ENCODE data around the gene TBCB. TPM values are rescaled to one million over a fixed set of nuclear protein-coding genes. Genes with fewer than 3 reads are reported as not detected.

Gene TBCB
- total RNA-seq, 1 donor from 2014 or later = 138 TPM

DNA sequence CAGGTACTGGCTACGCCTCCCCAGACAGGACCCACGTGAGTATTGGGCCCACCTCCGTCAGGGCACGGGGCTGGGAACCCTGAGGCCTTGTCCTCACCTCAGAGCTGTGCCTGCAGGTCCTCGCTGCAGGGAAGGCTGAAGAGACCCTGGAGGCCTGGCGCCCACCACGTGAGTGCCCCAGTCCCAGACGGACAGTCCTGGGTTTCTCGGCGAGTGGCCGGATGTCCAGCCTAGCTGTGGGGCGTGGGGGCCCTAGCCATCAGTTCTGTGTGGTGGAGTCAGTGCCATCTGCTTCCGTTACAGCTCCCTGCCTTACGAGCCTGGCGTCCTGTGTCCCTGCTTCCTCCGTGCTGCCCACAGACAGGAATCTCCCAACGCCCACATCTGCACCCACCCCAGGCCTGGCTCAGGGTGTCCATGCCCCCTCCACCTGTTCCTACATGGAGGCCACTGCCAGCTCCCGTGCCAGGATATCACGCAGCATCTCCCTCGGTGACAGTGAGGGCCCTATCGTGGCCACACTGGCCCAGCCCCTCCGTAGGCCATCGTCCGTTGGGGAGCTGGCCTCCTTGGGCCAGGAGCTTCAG, 12.1 kb upstream of the TBCB start:
- Mint-ChIP-seq H3K27ac (no peak overlapping the region), H3K36me3 (ENCODE audit: insufficient read depth) (peaks cover 2% of the 10 kb centered on the region), H3K4me1 (ENCODE audit: low read depth) (no peaks in the 10 kb centered on the region)

DNA sequence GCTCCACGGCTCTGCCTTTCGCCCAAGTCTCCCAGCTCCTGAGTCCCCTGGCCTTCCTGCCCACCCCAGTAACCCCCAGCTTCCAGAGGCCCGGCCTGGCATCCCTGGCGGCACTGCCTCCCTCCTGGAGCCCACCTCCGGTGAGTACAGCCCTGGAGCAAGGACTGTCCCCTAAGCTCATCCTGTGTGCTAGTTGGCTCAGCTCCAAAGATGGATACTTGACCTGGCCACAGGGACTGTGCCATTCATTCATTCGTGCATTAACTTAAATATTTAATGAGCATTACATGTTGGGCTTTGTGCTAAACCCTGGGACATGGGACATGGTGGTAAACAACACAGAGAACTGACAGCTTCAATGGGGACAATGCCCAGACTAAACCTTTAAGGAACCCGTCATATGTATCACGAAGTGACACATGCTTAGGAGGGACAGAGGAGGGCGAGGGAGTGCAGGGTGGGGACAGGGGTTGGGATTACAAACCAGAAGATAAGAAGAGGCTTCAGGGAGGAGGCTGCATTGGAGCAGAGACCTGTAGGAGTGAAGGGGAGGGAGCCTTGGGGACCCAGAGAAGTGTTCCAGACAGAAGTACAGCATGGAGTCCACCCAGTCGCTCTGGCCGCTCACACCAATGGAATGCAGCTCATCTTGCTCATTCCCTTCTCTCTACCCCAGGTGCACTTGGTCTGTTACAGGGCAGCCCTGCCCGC, 11.3 kb upstream of the TBCB start:
- H3K36me3 Mint-ChIP-seq (ENCODE audit: insufficient read depth) = peaks cover 2% of the 10 kb centered on the region
- no peak overlapping the region for H3K27ac Mint-ChIP-seq
- no peak for DNase-seq (ENCODE audit: low spot score, unreplicated experiment)
- H3K9me3 Mint-ChIP-seq (ENCODE audit: low read depth) = no peaks in the 10 kb centered on the region
- H3K27me3 Mint-ChIP-seq = no peaks in the 10 kb centered on the region
- no peak overlapping the region for H3K4me3 Mint-ChIP-seq (ENCODE audit: low read depth)
- TF ChIP-seq, protein P1, sequence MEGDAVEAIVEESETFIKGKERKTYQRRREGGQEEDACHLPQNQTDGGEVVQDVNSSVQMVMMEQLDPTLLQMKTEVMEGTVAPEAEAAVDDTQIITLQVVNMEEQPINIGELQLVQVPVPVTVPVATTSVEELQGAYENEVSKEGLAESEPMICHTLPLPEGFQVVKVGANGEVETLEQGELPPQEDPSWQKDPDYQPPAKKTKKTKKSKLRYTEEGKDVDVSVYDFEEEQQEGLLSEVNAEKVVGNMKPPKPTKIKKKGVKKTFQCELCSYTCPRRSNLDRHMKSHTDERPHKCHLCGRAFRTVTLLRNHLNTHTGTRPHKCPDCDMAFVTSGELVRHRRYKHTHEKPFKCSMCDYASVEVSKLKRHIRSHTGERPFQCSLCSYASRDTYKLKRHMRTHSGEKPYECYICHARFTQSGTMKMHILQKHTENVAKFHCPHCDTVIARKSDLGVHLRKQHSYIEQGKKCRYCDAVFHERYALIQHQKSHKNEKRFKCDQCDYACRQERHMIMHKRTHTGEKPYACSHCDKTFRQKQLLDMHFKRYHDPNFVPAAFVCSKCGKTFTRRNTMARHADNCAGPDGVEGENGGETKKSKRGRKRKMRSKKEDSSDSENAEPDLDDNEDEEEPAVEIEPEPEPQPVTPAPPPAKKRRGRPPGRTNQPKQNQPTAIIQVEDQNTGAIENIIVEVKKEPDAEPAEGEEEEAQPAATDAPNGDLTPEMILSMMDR (IDR thresholded peaks at IDR 0.05; ENCODE audit: unreplicated experiment) = no peak
- H3K4me1 Mint-ChIP-seq (ENCODE audit: low read depth) = no peaks in the 10 kb centered on the region

More for the DNA sequence above, 12.1 kb upstream of the TBCB start:
- no peak for DNase-seq (ENCODE audit: low spot score, unreplicated experiment)
- H3K27me3 Mint-ChIP-seq = no peaks in the 10 kb centered on the region
- no peak overlapping the region for H3K4me3 Mint-ChIP-seq (ENCODE audit: low read depth)
- TF ChIP-seq, protein P1 (IDR thresholded peaks at IDR 0.05; ENCODE audit: unreplicated experiment) = no peak
- H3K9me3 Mint-ChIP-seq (ENCODE audit: low read depth) = no peaks in the 10 kb centered on the region

DNA sequence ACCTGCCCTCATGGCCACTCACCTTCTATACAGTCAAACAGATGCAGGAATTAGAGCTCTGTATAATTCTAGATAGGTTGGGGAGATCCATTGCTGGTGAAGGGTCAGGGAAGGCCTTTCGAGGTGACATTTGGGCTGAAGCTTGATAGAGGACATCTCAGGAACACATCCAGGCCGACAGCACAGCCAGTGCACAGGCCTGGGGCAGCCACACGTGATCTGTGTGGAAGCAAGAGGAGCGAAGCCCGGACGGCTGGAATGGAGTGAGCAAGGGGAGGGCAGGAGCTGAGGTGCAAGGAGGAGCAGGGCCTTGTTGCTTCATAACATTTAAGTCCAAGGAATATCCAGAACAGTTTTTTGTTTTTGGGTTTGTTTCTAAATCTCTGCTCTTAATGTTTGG, 8.8 kb upstream of the TBCB start:
- Mint-ChIP-seq H3K36me3 (ENCODE audit: insufficient read depth) (peaks cover 2% of the 10 kb centered on the region), H3K9me3 (ENCODE audit: low read depth) (no peaks in the 10 kb centered on the region), H3K4me1 (ENCODE audit: low read depth) (no peaks in the 10 kb centered on the region), H3K4me3 (ENCODE audit: low read depth) (no peak overlapping the region), H3K27me3 (no peaks in the 10 kb centered on the region), H3K27ac (peak overlapping the region; percentile 87)
- no peak for DNase-seq (ENCODE audit: low spot score, unreplicated experiment)
- TF ChIP-seq, protein P1 (IDR thresholded peaks at IDR 0.05; ENCODE audit: unreplicated experiment) = no peak

DNA sequence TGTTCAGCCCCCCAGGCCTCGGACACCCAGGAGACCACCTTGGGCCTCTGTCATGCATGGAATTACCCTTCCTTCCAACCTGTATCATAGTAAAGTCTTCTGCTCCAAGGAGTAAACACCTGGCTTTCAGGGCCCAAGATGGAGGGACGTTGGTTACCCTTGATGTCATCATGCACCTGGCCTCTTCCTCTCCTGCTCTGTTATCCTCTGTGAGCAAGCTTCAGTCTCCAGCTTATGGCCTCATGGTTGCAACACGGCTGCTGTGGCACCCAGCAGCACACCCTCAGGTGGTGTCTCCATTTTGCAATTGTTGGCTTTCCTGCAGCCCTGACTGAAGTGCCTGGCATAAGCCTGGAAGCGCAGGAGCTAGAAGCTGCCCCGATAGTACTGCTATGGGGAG, 8.3 kb upstream of the TBCB start:
- no peaks in the 10 kb centered on the region for H3K27me3 Mint-ChIP-seq
- TF ChIP-seq, protein P1 (IDR thresholded peaks at IDR 0.05; ENCODE audit: unreplicated experiment) = no peak
- DNase-seq (ENCODE audit: low spot score, unreplicated experiment) = no peak
- H3K9me3 Mint-ChIP-seq (ENCODE audit: low read depth) = no peaks in the 10 kb centered on the region
- no peak overlapping the region for H3K4me3 Mint-ChIP-seq (ENCODE audit: low read depth)
- H3K4me1 Mint-ChIP-seq (ENCODE audit: low read depth) = no peaks in the 10 kb centered on the region
- no peak overlapping the region for H3K27ac Mint-ChIP-seq
- H3K36me3 Mint-ChIP-seq (ENCODE audit: insufficient read depth) = peaks cover 2% of the 10 kb centered on the region

DNA sequence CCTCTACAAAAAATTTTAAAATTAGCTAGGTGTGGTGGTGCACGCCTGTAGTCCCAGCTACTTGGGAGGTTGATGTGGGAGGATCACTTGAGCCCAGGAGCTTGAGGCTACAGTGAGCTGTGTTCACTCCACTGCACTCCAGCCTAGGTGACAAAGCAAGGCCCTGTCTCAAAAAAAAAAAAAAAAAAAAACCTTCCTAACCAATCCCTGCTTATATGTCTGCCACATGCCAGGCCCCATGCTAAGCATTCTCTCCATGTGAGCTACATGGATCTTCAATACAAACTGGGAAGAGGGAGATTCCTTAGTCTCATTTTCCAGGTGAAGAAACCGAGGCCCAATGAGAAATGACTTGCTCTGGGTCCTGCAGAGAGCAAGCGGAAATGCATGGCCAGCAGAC, 6.6 kb upstream of the TBCB start:
- Mint-ChIP-seq H3K27me3 (no peaks in the 10 kb centered on the region), H3K4me3 (ENCODE audit: low read depth) (no peak overlapping the region), H3K9me3 (ENCODE audit: low read depth) (no peaks in the 10 kb centered on the region), H3K36me3 (ENCODE audit: insufficient read depth) (peaks cover 6% of the 10 kb centered on the region), H3K27ac (no peak overlapping the region), H3K4me1 (ENCODE audit: low read depth) (peaks cover 5% of the 10 kb centered on the region)
- no peak for DNase-seq (ENCODE audit: low spot score, unreplicated experiment)
- TF ChIP-seq, protein P1 (IDR thresholded peaks at IDR 0.05; ENCODE audit: unreplicated experiment) = no peak

Data from progenitor cell of endocrine pancreas (in vitro differentiated cells).